TTC549 (cell line): ENCODE results near the gene NT5C.

ENCODE experiments used
- FAIRE-seq: peaks from 2 replicates; lab custom pipeline; 2012; peaks lifted over from hg19 to GRCh38; lab: Jason Lieb, UNC

NT5C gene

GRCh38 chr17:75091855-75092327, 39.7 kb downstream of the NT5C start:
- FAIRE-seq = no peak

DNA sequence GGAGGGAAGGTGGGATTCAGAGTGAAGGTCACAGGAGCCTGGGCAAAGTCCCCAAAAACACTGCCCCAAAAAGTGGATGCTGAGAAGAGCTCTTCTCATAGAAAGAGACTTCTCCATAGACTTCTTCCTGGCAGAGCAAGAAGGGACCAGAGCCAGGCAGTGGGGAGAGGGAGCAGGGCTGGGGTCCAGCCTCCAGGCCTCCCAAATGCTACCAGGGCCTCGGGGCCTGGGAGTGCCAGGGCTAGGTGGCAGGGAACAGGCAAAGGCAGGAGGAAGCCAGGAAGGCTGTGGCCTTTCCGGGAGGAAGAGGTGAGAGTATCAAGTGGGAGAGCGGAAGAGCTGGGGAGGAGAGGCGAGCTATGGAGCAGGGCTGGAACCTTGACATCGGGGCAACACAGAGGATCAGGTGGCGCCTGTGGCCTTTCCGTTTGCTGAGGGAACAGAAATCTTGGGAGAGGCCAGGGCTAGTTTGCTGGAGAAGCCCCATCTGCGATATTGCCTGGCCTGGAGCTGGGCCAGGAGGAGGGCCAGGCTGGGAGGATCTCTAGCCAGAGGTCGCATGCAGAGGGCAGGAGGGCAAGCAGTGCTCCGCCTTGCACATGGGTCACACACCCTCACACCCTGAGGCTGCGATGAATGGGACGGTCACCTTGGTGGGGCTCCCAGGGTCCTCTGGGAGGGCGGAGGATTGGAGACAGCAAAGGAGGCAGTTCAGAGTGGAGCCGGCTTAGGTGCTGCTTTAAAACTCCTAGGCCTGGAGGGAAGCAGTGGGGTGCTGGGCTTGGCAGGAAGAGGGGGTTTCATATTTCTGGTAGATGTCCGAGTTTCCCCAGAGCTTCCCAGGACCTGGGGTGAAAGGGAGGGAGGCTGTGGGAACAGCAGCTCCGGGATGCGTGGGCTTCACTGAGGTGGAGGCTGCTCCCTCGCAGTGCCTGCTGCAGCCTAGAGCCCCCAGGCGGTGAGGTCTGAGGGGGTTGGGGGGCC, 40.4 kb downstream of the NT5C start:
- FAIRE-seq = no peak

DNA sequence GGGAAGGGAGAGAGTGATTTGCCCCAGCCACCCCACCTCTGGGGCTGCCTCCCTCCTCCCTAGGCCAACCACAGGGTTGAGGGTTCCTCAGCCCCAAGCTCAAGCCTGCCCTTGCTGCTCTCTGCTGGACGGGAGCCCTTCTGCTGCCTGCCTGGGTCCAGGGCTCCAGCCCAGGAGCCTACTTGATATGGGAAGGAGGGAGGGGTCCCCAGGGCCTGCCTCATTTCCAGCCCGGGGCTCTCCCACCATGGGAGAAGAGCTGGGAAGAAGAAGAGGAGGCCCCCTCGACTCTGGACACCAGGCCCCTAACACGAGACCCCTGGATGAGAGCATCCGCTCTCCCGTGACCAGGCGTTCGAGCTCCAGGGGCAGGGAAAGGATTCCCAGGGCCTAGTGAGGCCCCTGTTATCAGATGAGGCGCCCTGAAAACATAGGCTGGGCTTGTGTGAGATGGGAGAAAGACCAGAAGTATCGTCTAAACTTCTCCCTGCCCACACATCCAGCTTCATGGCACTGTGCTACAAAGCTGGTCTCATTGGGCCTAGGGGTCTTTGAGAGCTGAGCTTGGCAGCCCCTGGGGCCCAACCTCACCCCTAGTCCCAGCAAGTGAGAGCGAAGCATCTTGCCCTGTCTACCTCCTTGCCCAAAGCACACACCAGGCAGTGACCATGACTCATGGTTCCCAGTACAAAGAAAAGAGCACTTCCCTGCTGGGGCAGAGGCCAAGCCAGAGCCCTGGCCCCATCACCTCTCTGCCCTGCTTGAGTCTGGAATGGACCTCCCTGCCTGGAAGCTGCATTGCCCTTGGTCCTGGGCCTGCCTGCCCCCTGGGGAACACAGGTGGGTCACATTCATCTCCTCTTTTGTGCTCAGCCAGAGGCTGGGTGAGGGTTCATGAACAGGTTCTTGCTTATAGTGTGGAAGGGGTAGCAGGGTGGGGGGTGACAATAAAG, 42.8 kb downstream of the NT5C start:
- FAIRE-seq = no peak

DNA sequence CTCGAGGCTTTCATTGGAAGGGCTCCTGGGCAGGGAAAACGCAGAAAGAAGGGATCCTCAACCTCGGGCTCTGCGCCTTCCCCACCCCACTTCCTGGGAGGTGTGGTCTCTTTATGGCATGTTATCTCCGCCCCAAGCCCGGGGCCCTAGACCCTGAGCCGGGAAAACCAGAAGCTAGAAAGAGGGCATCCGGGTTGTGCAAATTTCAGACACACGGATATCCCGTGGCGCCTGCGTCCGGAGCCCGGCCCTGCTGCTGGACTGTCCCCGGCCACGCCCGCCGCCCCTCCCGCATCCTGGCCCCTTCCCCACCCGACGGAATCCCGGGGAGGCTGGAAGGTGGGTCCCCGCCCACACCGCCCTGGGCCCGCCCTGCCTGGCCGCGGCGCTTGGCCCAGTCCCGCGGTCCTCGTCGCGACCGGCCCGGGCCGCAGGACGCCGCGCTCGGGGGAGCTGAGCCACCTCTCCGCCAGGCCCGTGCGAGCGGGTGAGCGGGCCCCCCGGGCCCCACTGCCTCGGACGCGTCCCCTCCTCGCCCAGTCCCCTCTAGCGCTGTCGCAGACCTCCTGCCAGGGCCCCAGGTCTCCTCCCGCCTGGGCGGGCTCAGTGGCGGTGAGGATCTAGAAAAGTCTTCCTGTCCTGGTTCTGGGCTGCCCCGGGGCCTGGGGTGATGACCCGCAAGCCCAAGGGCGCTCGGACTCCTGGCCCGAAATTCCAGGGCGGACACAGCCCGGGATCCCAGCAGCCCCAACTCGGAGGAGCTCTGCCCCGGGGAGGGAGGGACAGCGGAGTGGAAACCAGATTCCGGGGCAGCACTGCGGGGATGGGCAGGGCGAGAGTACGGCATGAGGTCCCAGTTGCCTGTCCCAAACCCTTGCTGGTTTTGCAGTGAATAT, 43.7 kb downstream of the NT5C start, which contains the start of gene SLC16A5:
SLC16A5 (plus strand) TSS at position 397 of the 896 bp plus-strand sequence. CDS start 5,683 bp downstream, outside the sequence.
- FAIRE-seq = no peak

GRCh38 chr17:75087182-75087557, 44.4 kb downstream of the NT5C start:
- no peak for FAIRE-seq

DNA sequence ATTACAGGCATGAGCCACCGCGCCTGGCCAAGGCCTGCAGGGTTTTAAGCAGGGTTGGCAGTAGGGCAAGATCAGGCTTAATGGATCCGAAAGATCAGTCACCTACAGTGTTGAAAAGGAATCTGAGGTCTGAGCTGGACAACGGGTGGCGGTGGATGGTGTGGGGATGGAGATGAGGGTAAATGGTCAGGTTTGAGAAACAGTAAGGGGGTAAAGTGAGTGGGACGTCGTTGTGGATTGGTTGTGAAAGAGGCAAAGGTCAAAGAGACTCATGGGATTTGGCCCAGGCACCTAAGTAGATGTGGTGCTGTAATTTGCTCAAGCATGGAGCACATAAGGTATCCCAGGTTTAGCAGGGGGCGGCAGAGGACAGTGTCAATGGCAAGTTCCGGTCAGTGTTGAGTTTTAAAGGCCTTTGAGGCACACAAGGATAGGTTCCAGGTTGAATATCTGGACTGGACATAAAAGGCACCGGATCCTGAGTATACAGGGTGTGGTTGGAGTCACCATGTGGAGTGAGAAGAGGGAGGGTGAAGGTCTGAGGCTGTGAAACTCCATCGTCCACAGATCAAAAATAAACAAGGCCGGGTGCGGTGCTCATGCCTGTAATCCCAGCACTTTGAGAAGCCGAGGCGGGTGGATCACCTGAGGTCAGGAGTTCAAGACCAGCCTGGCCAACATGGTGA, 44.9 kb downstream of the NT5C start:
- no peak for FAIRE-seq

DNA sequence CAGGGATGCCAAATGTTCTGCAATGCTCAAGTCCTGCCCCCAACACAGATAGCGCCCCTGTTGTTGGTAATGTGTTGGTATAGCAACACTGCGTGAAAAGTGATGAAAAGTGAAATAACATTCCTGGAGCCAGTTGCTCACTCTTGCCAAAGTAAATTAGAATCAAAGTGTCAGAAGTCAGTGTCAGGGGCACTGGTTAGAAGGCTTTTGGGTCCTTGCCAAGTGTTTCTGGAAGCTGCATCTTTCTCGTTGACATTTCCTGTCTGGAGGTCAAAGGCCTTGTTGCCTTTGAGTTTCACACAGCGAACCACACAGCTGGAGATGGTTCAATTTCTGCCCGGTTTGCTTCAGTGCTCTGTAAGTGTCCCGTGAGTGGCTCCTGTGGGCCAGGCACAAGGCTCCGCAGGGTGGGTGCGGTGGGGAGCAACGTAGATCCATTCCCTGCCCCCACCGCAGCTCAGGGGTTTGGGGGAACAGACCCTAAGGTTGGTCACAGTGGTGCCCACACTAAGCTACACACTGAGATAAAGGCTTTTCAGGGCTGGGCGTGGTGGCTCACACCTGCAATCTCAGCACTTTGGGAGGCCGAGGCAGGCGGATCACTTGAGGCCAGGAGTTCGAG, 47.4 kb downstream of the NT5C start:
- no peak for FAIRE-seq

- no peak for FAIRE-seq
Observed at GRCh38 chr17:75082683-75083082, 48.9 kb downstream of the NT5C start.

DNA sequence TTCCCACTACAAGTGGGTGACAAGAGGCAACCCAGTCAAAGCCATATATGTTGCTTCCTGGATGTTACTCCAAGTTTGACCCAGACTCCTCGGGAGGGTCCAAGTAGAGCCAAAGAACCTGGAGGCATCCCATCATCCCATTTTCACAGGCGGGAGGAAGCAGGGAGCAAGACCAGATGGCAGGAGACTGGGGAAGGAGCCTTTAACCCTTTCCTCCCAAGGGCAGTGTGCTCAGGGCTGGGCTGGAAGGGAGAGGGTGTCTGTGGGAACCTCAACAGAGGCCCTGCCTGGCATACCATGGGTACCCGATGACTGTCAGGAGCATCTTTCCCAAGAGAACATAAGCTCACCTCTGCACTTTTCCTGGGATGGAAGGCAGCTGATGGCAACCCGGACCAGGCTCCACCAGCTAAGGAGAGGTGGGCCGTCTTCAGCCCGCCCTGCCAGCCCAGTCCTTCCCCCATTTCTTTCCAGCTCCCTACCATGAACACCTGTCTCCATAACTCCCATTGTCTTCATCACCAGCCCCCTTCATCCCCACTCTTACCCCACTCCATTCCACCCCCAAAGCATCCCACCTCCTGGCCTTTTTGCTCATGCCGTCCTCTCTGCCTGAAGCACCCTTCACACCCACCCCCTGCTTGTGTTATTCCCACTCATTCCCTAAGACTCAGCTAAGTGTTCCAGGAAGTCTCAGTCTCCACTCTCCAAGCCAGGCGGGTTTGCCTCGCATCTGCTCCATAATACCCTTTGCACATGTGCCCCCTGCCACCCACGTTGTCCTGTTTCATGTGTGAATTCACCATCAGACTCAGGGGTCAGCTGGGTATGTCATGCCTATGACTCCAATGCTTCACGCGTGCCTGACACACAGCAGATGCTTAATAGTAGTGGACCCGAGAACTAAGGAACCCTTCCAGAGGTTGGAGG, 49.7 kb downstream of the NT5C start:
- no peak for FAIRE-seq
